Sigmoid colon (tissue), 4 donors: ENCODE results near the gene TFIP11.

ENCODE experiments used
- CTCF ChIP-seq, 4 experiments: fragments of 450-650 bp in 3 of 4; fragments of 200-600 bp in 1 of 4; IDR thresholded peaks; one replicate each; pipeline ENCODE4 v1.5.1; 2016 to 2019; ENCODE audit warnings: antibody characterized with exemption in 4 of 4, mild to moderate bottlenecking in 3 of 4, moderate library complexity in 2 of 4
- EP300 ChIP-seq, 4 donors: sonication (generic); formaldehyde crosslinking; IDR thresholded peaks; one replicate each; pipeline ENCODE4 v1.6.1; 2017; ENCODE audit warnings: antibody characterized with exemption in 4 of 4
- POLR2A ChIP-seq, 2 donors: fragments of 450-650 bp; IDR thresholded peaks; one replicate each; pipeline ENCODE4 v1.6.1; 2016; ENCODE audit warnings: antibody characterized with exemption in 2 of 2, mild to moderate bottlenecking in 2 of 2, moderate library complexity in 2 of 2
- POLR2AphosphoS5 ChIP-seq, 4 donors: sonication (generic); formaldehyde crosslinking; IDR thresholded peaks; one replicate each; pipeline ENCODE4 v1.6.1; 2017; ENCODE audit warnings: antibody characterized with exemption in 4 of 4

GRCh38 chr22:26501996-26502395 lies 10.3 kb downstream of the TFIP11 start:
- TF ChIP-seq CTCF (IDR thresholded peaks at IDR 0.05) = no peak
- no peak for TF ChIP-seq POLR2A (IDR thresholded peaks at IDR 0.05)
- no peak for TF ChIP-seq EP300 (IDR thresholded peaks at IDR 0.05)
- no peak for TF ChIP-seq POLR2AphosphoS5 (IDR thresholded peaks at IDR 0.05)
